Liver (tissue), 9 donors: Measurements from ENCODE around the gene TNN. TPM values are rescaled to one million over a fixed set of nuclear protein-coding genes. Genes with fewer than 3 reads are reported as not detected.

Experiments
- DNase-seq: peaks from one replicate; pipeline ENCODE4 v3.0.0-alpha.2; 2017; ENCODE audit warnings: low spot score
- H3K27ac ChIP-seq, 2 donors: one replicate each; pipeline ENCODE4 v1.7.0; 2013; ENCODE audit warnings: inconsistent platforms in 2 of 2, low read length in 2 of 2, control low read depth in 1 of 2, low read depth in 1 of 2, mild to moderate bottlenecking in 1 of 2
- H3K27me3 ChIP-seq, 4 donors: one replicate each; pipeline versions ENCODE4 v1.6.1 to v1.7.0; 2013; ENCODE audit warnings: low read length in 3 of 4, inconsistent platforms in 1 of 4, mild to moderate bottlenecking in 1 of 4, moderate library complexity in 1 of 4; ENCODE audit not compliant: control insufficient read depth in 4 of 4, insufficient read depth in 4 of 4
- H3K36me3 ChIP-seq, 4 donors: one replicate each; pipeline versions ENCODE4 v1.6.1 to v1.7.0; 2013; ENCODE audit warnings: low read length in 3 of 4, mild to moderate bottlenecking in 3 of 4, low read depth in 1 of 4, moderate library complexity in 1 of 4; ENCODE audit not compliant: control insufficient read depth in 4 of 4, insufficient read depth in 3 of 4
- H3K4me1 ChIP-seq, 4 donors: one replicate each; pipeline versions ENCODE4 v1.6.1 to v1.7.0; 2013; ENCODE audit warnings: low read length in 3 of 4, mild to moderate bottlenecking in 3 of 4, moderate library complexity in 1 of 4; ENCODE audit not compliant: control insufficient read depth in 4 of 4, insufficient read depth in 4 of 4
- H3K4me3 ChIP-seq, 3 donors: one replicate each; pipeline versions ENCODE4 v1.6.1 to v1.7.0; 2013; ENCODE audit warnings: low read length in 3 of 3, control low read depth in 1 of 3, low read depth in 1 of 3, mild to moderate bottlenecking in 1 of 3
- H3K9ac ChIP-seq, 2 donors: one replicate each; pipeline ENCODE4 v1.7.0; 2013; ENCODE audit warnings: low read length in 2 of 2, mild to moderate bottlenecking in 2 of 2, moderate library complexity in 2 of 2, control low read depth in 1 of 2, low read depth in 1 of 2
- H3K9me3 ChIP-seq, 4 donors: one replicate each; pipeline versions ENCODE4 v1.6.1 to v1.7.0; 2013; ENCODE audit warnings: low read length in 3 of 4; ENCODE audit not compliant: control insufficient read depth in 4 of 4
- ATF3 ChIP-seq: IDR thresholded peaks from 2 replicates; pipeline ENCODE4 v1.6.1; 2016; ENCODE audit warnings: antibody characterized with exemption
- EGR1 ChIP-seq, 2 donors: IDR thresholded peaks; 2 replicates each; pipeline ENCODE4 v1.6.1; 2016 to 2018; ENCODE audit warnings: antibody characterized with exemption in 2 of 2, low read depth in 2 of 2
- FOXA1 ChIP-seq: IDR thresholded peaks from 2 replicates; pipeline ENCODE4 v1.6.1; 2016; ENCODE audit warnings: antibody characterized with exemption
- FOXA2 ChIP-seq: IDR thresholded peaks from 2 replicates; pipeline ENCODE4 v1.6.1; 2016; ENCODE audit warnings: antibody characterized with exemption
- GABPA ChIP-seq, 2 donors: IDR thresholded peaks in 1 of 2; conservative IDR thresholded peaks in 1 of 2; 2 replicates each; pipeline ENCODE4 v1.6.1; 2016; ENCODE audit warnings: antibody characterized with exemption in 2 of 2, mild to moderate bottlenecking in 1 of 2, moderate library complexity in 1 of 2
- HNF4A ChIP-seq, 2 donors: conservative IDR thresholded peaks; 2 replicates each; pipeline ENCODE4 v1.6.1; 2016; ENCODE audit warnings: antibody characterized with exemption in 2 of 2, mild to moderate bottlenecking in 2 of 2
- HNF4G ChIP-seq: IDR thresholded peaks from 2 replicates; pipeline ENCODE4 v1.6.1; 2016; ENCODE audit warnings: antibody characterized with exemption
- JUND ChIP-seq, 2 donors: IDR thresholded peaks; 2 replicates each; pipeline ENCODE4 v1.6.1; 2016; ENCODE audit warnings: antibody characterized with exemption in 2 of 2
- NR2F2 ChIP-seq: IDR thresholded peaks from 2 replicates; pipeline ENCODE4 v1.6.1; 2016; ENCODE audit warnings: antibody characterized with exemption
- RAD21 ChIP-seq, 2 donors: IDR thresholded peaks; 2 replicates each; pipeline ENCODE4 v1.6.1; 2016; ENCODE audit warnings: antibody characterized with exemption in 2 of 2, mild to moderate bottlenecking in 2 of 2
- REST ChIP-seq: IDR thresholded peaks from 2 replicates; pipeline ENCODE4 v1.6.1; 2016; ENCODE audit warnings: antibody characterized with exemption, mild to moderate bottlenecking
- RXRA ChIP-seq, 2 donors: IDR thresholded peaks; 2 replicates each; pipeline ENCODE4 v1.6.1; 2017 to 2018; ENCODE audit warnings: antibody characterized with exemption in 2 of 2, mild to moderate bottlenecking in 1 of 2
- SP1 ChIP-seq: IDR thresholded peaks from 2 replicates; pipeline ENCODE4 v1.6.1; 2018; ENCODE audit warnings: antibody characterized with exemption, mild to moderate bottlenecking
- TAF1 ChIP-seq: conservative IDR thresholded peaks from 2 replicates; pipeline ENCODE4 v1.6.1; 2016; ENCODE audit warnings: antibody characterized with exemption, mild to moderate bottlenecking
- YY1 ChIP-seq: IDR thresholded peaks from 2 replicates; pipeline ENCODE4 v1.6.1; 2016; ENCODE audit warnings: antibody characterized with exemption, mild to moderate bottlenecking
- ZBTB33 ChIP-seq: IDR thresholded peaks from 2 replicates; pipeline ENCODE4 v1.6.1; 2016; ENCODE audit warnings: antibody characterized with exemption
- WGBS: extraction: QIAGEN DNeasy Blood & Tissue Kit; methylation state at CpG from one replicate; pipeline ENCODE4 v1.1.7; 2013; 5-methylcytosine and 5-hydroxymethylcytosine counted together
- polyA plus RNA-seq, 2 donors: library from polyadenylated mRNA; stranded (reverse) in 1 of 2; unstranded in 1 of 2; fragments of 200-250 nt in 1 of 2; fragments of >200 nt in 1 of 2; fragmentation: Nextera tagmentation in 1 of 2; extraction: Ambion mirVana in 1 of 2; gene quantifications; one replicate each; pipeline versions ENCODE4 v1.2.1 to v1.2.3, GENCODE V29; 2013 to 2015
- total RNA-seq, 2 donors: library from RNA; depleted of rRNA; stranded (reverse); fragments of >200 nt; gene quantifications; one replicate each; pipeline ENCODE4 v1.2.3, GENCODE V29; 2014
- TF ChIP-seq, protein P1 (sequence below): fragments of 150-350 bp; IDR thresholded peaks from 2 replicates; pipeline ENCODE4 v1.5.1; 2017; ENCODE audit warnings: improper control_type of control experiment, low read depth, low read length; ENCODE audit not compliant: missing input control
- TF ChIP-seq, protein P2 (sequence below): IDR thresholded peaks from 2 replicates; pipeline ENCODE4 v1.6.1; 2016; ENCODE audit warnings: antibody characterized with exemption
- donor health status: healthy.
- donor health status: healthy.
- donor health status: healthy.
- donor health status: healthy.
- donor health status: healthy.

The TNN gene
- total and polyA plus RNA-seq, 4 donors, result 0.11 to 1.8 (median 0.80) TPM

DNA sequence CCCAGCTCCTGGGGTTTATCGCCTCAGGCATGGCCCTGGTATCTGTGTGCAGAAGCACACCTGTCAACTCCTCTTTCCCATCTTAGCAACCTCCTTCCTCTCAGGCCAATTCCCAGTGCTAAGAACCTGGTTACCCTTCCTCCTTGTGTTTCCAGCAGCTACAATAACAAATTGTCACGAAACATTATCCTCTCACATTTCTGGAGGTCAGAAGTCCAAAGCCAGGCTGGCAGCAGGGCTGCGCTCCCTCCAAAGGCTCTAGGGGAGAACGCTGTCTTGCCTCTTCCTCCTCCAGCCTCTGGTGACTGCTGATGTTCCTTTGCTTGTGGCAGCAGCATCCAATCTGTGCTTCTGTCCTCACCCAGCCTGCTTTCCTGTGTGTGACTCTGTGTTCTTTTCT, 33.7 kb upstream of the TNN start:
- no peaks in the 10 kb centered on the region for H3K9me3 ChIP-seq
- no peak for TF ChIP-seq FOXA2
- TF ChIP-seq, protein P1, sequence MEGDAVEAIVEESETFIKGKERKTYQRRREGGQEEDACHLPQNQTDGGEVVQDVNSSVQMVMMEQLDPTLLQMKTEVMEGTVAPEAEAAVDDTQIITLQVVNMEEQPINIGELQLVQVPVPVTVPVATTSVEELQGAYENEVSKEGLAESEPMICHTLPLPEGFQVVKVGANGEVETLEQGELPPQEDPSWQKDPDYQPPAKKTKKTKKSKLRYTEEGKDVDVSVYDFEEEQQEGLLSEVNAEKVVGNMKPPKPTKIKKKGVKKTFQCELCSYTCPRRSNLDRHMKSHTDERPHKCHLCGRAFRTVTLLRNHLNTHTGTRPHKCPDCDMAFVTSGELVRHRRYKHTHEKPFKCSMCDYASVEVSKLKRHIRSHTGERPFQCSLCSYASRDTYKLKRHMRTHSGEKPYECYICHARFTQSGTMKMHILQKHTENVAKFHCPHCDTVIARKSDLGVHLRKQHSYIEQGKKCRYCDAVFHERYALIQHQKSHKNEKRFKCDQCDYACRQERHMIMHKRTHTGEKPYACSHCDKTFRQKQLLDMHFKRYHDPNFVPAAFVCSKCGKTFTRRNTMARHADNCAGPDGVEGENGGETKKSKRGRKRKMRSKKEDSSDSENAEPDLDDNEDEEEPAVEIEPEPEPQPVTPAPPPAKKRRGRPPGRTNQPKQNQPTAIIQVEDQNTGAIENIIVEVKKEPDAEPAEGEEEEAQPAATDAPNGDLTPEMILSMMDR, result no peak
- no peak for TF ChIP-seq RXRA (IDR thresholded peaks at IDR 0.05)
- no peak for TF ChIP-seq GABPA (IDR thresholded peaks at IDR 0.05 in 1 of 2, conservative IDR thresholded peaks at IDR 0.05 in 1 of 2)
- TF ChIP-seq REST, result no peak
- no peak for TF ChIP-seq RAD21 (IDR thresholded peaks at IDR 0.05)
- no peak for TF ChIP-seq TAF1
- no peak for TF ChIP-seq ZBTB33
- TF ChIP-seq EGR1 (IDR thresholded peaks at IDR 0.05; ENCODE audit: low read depth in 2 of 2), result no peak
- TF ChIP-seq, protein P2, sequence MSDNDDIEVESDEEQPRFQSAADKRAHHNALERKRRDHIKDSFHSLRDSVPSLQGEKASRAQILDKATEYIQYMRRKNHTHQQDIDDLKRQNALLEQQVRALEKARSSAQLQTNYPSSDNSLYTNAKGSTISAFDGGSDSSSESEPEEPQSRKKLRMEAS, result no peak
- no peak for TF ChIP-seq SP1
- no peaks in the 10 kb centered on the region for H3K27me3 ChIP-seq
- no peaks in the 10 kb centered on the region for H3K36me3 ChIP-seq
- H3K9ac ChIP-seq, result no peak overlapping the region
- H3K27ac ChIP-seq, result no peak overlapping the region
- DNase-seq, result no peak
- H3K4me3 ChIP-seq, result no peak overlapping the region
- WGBS, result 87% methylated on average over 4 of the region's 4 CpGs
- peaks cover 0 to 2% (median 0%) of the 10 kb centered on the region in 4 donors for H3K4me1 ChIP-seq

DNA sequence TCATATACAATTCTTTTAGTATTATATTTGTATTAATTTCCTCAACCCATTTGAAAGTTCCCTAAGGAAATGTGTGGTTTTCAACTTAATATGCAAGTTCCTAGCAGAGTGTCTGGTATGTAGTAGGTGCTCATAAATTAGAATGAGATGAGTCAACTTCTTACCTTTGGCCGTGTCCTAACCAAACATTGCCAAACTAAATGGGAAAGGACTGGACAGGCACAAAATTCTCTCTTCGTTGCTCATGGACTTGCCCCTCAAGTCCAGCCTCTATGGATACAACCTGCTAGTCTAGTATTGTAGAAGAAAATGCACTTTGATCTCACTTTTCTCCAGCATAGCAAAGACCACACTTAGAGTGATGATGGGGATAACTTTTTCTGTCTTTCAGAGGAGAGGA, 32.9 kb upstream of the TNN start:
- Histone ChIP-seq H3K27me3 (no peaks in the 10 kb centered on the region), H3K4me3 (no peak overlapping the region), H3K36me3 (no peaks in the 10 kb centered on the region), H3K4me1 (no peaks in the 10 kb centered on the region), H3K27ac (no peak overlapping the region), H3K9me3 (no peaks in the 10 kb centered on the region), H3K9ac (no peak overlapping the region)
- 41% methylated on average over 2 of the region's 2 CpGs for WGBS
- no peak for DNase-seq
- TF ChIP-seq JUND (IDR thresholded peaks at IDR 0.05), result no peak
- no peak for TF ChIP-seq SP1
- TF ChIP-seq FOXA2, result no peak
- TF ChIP-seq, protein P1, result no peak
- TF ChIP-seq HNF4A (conservative IDR thresholded peaks at IDR 0.05), result no peak
- TF ChIP-seq RAD21 (IDR thresholded peaks at IDR 0.05), result no peak
- TF ChIP-seq ATF3, result no peak
- TF ChIP-seq EGR1 (IDR thresholded peaks at IDR 0.05; ENCODE audit: low read depth in 2 of 2), result no peak
- TF ChIP-seq, protein P2, result no peak
- no peak for TF ChIP-seq RXRA (IDR thresholded peaks at IDR 0.05)
- TF ChIP-seq YY1, result no peak
- no peak for TF ChIP-seq GABPA (IDR thresholded peaks at IDR 0.05 in 1 of 2, conservative IDR thresholded peaks at IDR 0.05 in 1 of 2)
- TF ChIP-seq HNF4G, result no peak
- TF ChIP-seq FOXA1, result no peak
- no peak for TF ChIP-seq REST
- no peak for TF ChIP-seq NR2F2
